ENCODE measurements around the gene CCDC13.

- TF ChIP-seq POLR2A (IDR thresholded peaks at IDR 0.05; ENCODE audit: insufficient read depth in 1 of 2, low read depth in 2 of 2, low read length in 2 of 2) (no peak), HDAC2 (CRISPR knock-in tag; IDR thresholded peaks at IDR 0.05) (no peak), ZBTB34 (CRISPR knock-in tag; IDR thresholded peaks at IDR 0.05) (no peak), POLR2AphosphoS5 (IDR thresholded peaks at IDR 0.05; ENCODE audit: low read depth, low read length) (no peak), ATF6 (CRISPR knock-in tag; conservative IDR thresholded peaks at IDR 0.05) (no peak), MBD4 (IDR thresholded peaks at IDR 0.05; ENCODE audit: borderline replicate concordance, low read length) (no peak), GPBP1L1 (CRISPR knock-in tag; IDR thresholded peaks at IDR 0.05) (no peak), NFYB (CRISPR knock-in tag; IDR thresholded peaks at IDR 0.05) (no peak), MNT (IDR thresholded peaks at IDR 0.05) (no peak), ATF7 (IDR thresholded peaks at IDR 0.05) (no peak), ATF7 (CRISPR knock-in tag; IDR thresholded peaks at IDR 0.05) (no peak), ZNF652 (CRISPR knock-in tag; IDR thresholded peaks at IDR 0.05; ENCODE audit: borderline replicate concordance, low read depth) (no peak), ASH2L (IDR thresholded peaks at IDR 0.05; ENCODE audit: insufficient read length, low read depth, low read length) (no peak), CTCF (CRISPR knock-in tag; IDR thresholded peaks at IDR 0.05) (no peak), HCFC1 (IDR thresholded peaks at IDR 0.05; ENCODE audit: low read depth, low read length) (no peak)
These were observed 47.6 kb downstream of the CCDC13 start for GRCh38 chr3:42725454-42725853.

Measured in HepG2 (cell line).